Upper lobe of left lung (tissue), 6 donors: ENCODE results near the gene SIAH1. TPM values are rescaled to one million over a fixed set of nuclear protein-coding genes. Genes with fewer than 3 reads are reported as not detected.
"Not testable (repeated sequence)": the region's sequence is repeated elsewhere in the genome, so short reads cannot be mapped to it uniquely, and the experiment has no call there.

Source experiments
- ATAC-seq, 2 donors: fragments of 200-7000 bp; cut with Tn5 transposase; one replicate each; pipeline ENCODE4 v1.9.1; 2022; ENCODE audit warnings: mild to moderate bottlenecking in 2 of 2, moderate library complexity in 2 of 2; ENCODE audit not compliant: low FRiP score in 2 of 2
- DNase-seq, 2 donors: peaks; one replicate each; pipeline ENCODE4 v3.0.0-alpha.2; 2019 to 2020
- H3K27ac ChIP-seq, 4 donors: fragments of 200-600 bp; sonication (generic); one replicate each; pipeline ENCODE4 v1.5.1; 2016 to 2019
- H3K27me3 ChIP-seq, 4 donors: fragments of 200-600 bp; sonication (generic); one replicate each; pipeline ENCODE4 v1.5.1; 2017 to 2019
- H3K36me3 ChIP-seq, 4 donors: fragments of 200-600 bp; sonication (generic); one replicate each; pipeline ENCODE4 v1.5.1; 2016 to 2019
- H3K4me1 ChIP-seq, 4 donors: fragments of 200-600 bp; sonication (generic); one replicate each; pipeline ENCODE4 v1.5.1; 2018 to 2019
- H3K4me3 ChIP-seq, 4 donors: fragments of 200-600 bp; sonication (generic); one replicate each; pipeline ENCODE4 v1.5.1; 2017 to 2019; ENCODE audit warnings: mild to moderate bottlenecking in 2 of 4, moderate library complexity in 1 of 4
- H3K9me3 ChIP-seq, 4 donors: fragments of 200-600 bp; sonication (generic); one replicate each; pipeline ENCODE4 v1.5.1; 2018 to 2019
- CTCF ChIP-seq, 6 experiments: fragments of 450-650 bp in 4 of 6; fragments of 200-600 bp in 2 of 6; sonication (generic) in 2 of 6; IDR thresholded peaks; one replicate each; pipeline ENCODE4 v1.5.1; 2016 to 2019; ENCODE audit warnings: antibody characterized with exemption in 6 of 6
- EP300 ChIP-seq, 4 donors: sonication (generic); formaldehyde crosslinking; IDR thresholded peaks; one replicate each; pipeline ENCODE4 v1.5.1; 2017; ENCODE audit warnings: antibody characterized with exemption in 4 of 4, control low read depth in 2 of 4
- POLR2A ChIP-seq, 4 donors: fragments of 450-650 bp; IDR thresholded peaks; one replicate each; pipeline ENCODE4 v1.5.1; 2016 to 2017; ENCODE audit warnings: antibody characterized with exemption in 4 of 4, mild to moderate bottlenecking in 2 of 4
- POLR2AphosphoS5 ChIP-seq, 2 donors: sonication (generic); formaldehyde crosslinking; IDR thresholded peaks; one replicate each; pipeline ENCODE4 v1.5.1; 2017; ENCODE audit warnings: antibody characterized with exemption in 2 of 2
- WGBS, 2 donors: methylation state at CpG; one replicate each; pipeline ENCODE4 v1.1.5; 2017 to 2018; 5-methylcytosine and 5-hydroxymethylcytosine counted together
- total RNA-seq, 6 donors: library from RNA; depleted of rRNA in 4 of 6; stranded (reverse); fragments of >200 nt in 4 of 6; gene quantifications; one replicate each; pipeline versions ENCODE4 v1.1.0 to v1.2.1, GENCODE V29; 2016 to 2021
- donor health status: DM: no; HTN: no; CAD: no; lungs with moderate emphysema.
- donor health status: DM: no; HTN: yes; CAD: no; lungs with severe emphysema.

The SIAH1 gene
- total RNA-seq, 6 donors from 2014 or later = 19.4 to 45.1 (median 24.9) TPM

GRCh38 chr16:48420437-48420836 lies 35.2 kb upstream of the SIAH1 start:
- no peaks in the 10 kb centered on the region for H3K4me1 ChIP-seq
- 74 to 90% methylated on average over 1 of the region's 1 CpG for WGBS, 2 donors
- H3K27ac ChIP-seq = no peak overlapping the region
- H3K36me3 ChIP-seq = no peaks in the 10 kb centered on the region
- no peaks in the 10 kb centered on the region for H3K9me3 ChIP-seq
- TF ChIP-seq POLR2AphosphoS5 (IDR thresholded peaks at IDR 0.05) (no peak), CTCF (IDR thresholded peaks at IDR 0.05) (no peak), POLR2A (IDR thresholded peaks at IDR 0.05) (no peak), EP300 (IDR thresholded peaks at IDR 0.05) (no peak)
- no peaks in the 10 kb centered on the region for H3K27me3 ChIP-seq
- no peak for DNase-seq
- no peak for ATAC-seq
- H3K4me3 ChIP-seq = no peak overlapping the region

GRCh38 chr16:48416617-48417016 lies 31.4 kb upstream of the SIAH1 start:
- H3K36me3 ChIP-seq, H3K4me3 ChIP-seq, H3K4me1 ChIP-seq, H3K27ac ChIP-seq, H3K27me3 ChIP-seq, H3K9me3 ChIP-seq, ATAC-seq: not testable (repeated sequence)
- 89 to 93% methylated on average over 12 to 27 of the region's 29 CpGs for WGBS, 2 donors
- DNase-seq = peak in 1 of 2 donors; percentile 75

GRCh38 chr16:48413272-48413671 lies 28.1 kb upstream of the SIAH1 start:
- Histone ChIP-seq H3K27ac (no peak overlapping the region), H3K36me3 (no peaks in the 10 kb centered on the region), H3K9me3 (no peaks in the 10 kb centered on the region), H3K4me1 (peaks cover 2 to 8% (median 6%) of the 10 kb centered on the region in 4 donors), H3K4me3 (no peak overlapping the region), H3K27me3 (no peaks in the 10 kb centered on the region)
- ATAC-seq = no peak
- TF ChIP-seq POLR2A (IDR thresholded peaks at IDR 0.05) (no peak), EP300 (IDR thresholded peaks at IDR 0.05) (no peak), CTCF (IDR thresholded peaks at IDR 0.05) (no peak), POLR2AphosphoS5 (IDR thresholded peaks at IDR 0.05) (no peak)
- WGBS, 2 donors = 61 to 70% methylated on average over 2 of the region's 2 CpGs
- DNase-seq = no peak

GRCh38 chr16:48409839-48410632 lies 24.8 kb upstream of the SIAH1 start:
- Histone ChIP-seq H3K27ac (peak overlapping the region in 1 of 4 donors; percentile 39), H3K9me3 (no peaks in the 10 kb centered on the region), H3K27me3 (no peaks in the 10 kb centered on the region), H3K4me1 (peaks cover 2 to 8% (median 6%) of the 10 kb centered on the region in 4 donors), H3K36me3 (no peaks in the 10 kb centered on the region), H3K4me3 (no peak overlapping the region)
- TF ChIP-seq EP300 (IDR thresholded peaks at IDR 0.05) (no peak), POLR2AphosphoS5 (IDR thresholded peaks at IDR 0.05) (peak in 1 of 2 donors; percentile 25)
- peak; percentile 54 to 79 for ATAC-seq
- 72 to 79% methylated on average over 10 to 12 of the region's 12 CpGs for WGBS, 2 donors
- peak in 1 of 2 donors; percentile 60 for DNase-seq

GRCh38 chr16:48408688-48409087 lies 23.5 kb upstream of the SIAH1 start:
- WGBS, 2 donors = 93 to 95% methylated on average over 5 to 7 of the region's 7 CpGs
- Histone ChIP-seq H3K9me3 (no peaks in the 10 kb centered on the region), H3K4me1 (peaks cover 2 to 8% (median 6%) of the 10 kb centered on the region in 4 donors), H3K27ac (no peak overlapping the region), H3K36me3 (no peaks in the 10 kb centered on the region), H3K27me3 (no peaks in the 10 kb centered on the region), H3K4me3 (no peak overlapping the region)
- ATAC-seq (peak in 1 of 2 donors; percentile 57), DNase-seq (peak in 1 of 2 donors; percentile 56)
- TF ChIP-seq EP300 (IDR thresholded peaks at IDR 0.05) = no peak
- TF ChIP-seq POLR2AphosphoS5 (IDR thresholded peaks at IDR 0.05) = no peak
- TF ChIP-seq CTCF (IDR thresholded peaks at IDR 0.05) = no peak

GRCh38 chr16:48405907-48406306 lies 20.7 kb upstream of the SIAH1 start:
- H3K4me1 ChIP-seq = peaks cover 2 to 8% (median 6%) of the 10 kb centered on the region in 4 donors
- no peak overlapping the region for H3K4me3 ChIP-seq
- no peak overlapping the region for H3K27ac ChIP-seq
- ATAC-seq (no peak), DNase-seq (no peak)
- TF ChIP-seq POLR2A (IDR thresholded peaks at IDR 0.05) = no peak
- TF ChIP-seq CTCF (IDR thresholded peaks at IDR 0.05) = no peak
- no peak for TF ChIP-seq EP300 (IDR thresholded peaks at IDR 0.05)
- TF ChIP-seq POLR2AphosphoS5 (IDR thresholded peaks at IDR 0.05) = no peak
- no peaks in the 10 kb centered on the region for H3K27me3 ChIP-seq
- H3K36me3 ChIP-seq = no peaks in the 10 kb centered on the region
- H3K9me3 ChIP-seq = no peaks in the 10 kb centered on the region
- WGBS, 2 donors = 85 to 86% methylated on average over 4 of the region's 4 CpGs
